H9 (cell line): ENCODE results near the gene MLLT6. TPM values are rescaled to one million over a fixed set of nuclear protein-coding genes. Genes with fewer than 3 reads are reported as not detected.

Experiments
- DNase-seq: peaks from one replicate; pipeline ENCODE4 v3.0.0-alpha.2; 2017
- H2AFZ ChIP-seq: one replicate; pipeline ENCODE4 v1.6.1; 2013; ENCODE audit warnings: mild to moderate bottlenecking, low read length, control low read depth, moderate library complexity
- H2AK5ac ChIP-seq: 2 replicates; pipeline ENCODE4 v1.6.1; 2013; ENCODE audit warnings: low read length, control low read depth, mixed read lengths; ENCODE audit not compliant: insufficient read length
- H2BK120ac ChIP-seq: one replicate; pipeline ENCODE4 v1.6.1; 2013; ENCODE audit warnings: low read depth, mild to moderate bottlenecking, low read length, control low read depth, inconsistent platforms; ENCODE audit not compliant: poor library complexity, severe bottlenecking
- H2BK12ac ChIP-seq: 2 replicates; pipeline ENCODE4 v1.6.1; 2013; ENCODE audit warnings: low read length, control low read depth, mixed read lengths, low read depth; ENCODE audit not compliant: insufficient read length
- H2BK15ac ChIP-seq: 2 replicates; pipeline ENCODE4 v1.6.1; 2013; ENCODE audit warnings: low read depth, low read length, control low read depth
- H2BK20ac ChIP-seq: one replicate; pipeline ENCODE4 v1.6.1; 2013; ENCODE audit warnings: low read depth, mild to moderate bottlenecking, low read length, control low read depth, inconsistent platforms; ENCODE audit not compliant: poor library complexity, severe bottlenecking
- H2BK5ac ChIP-seq: 2 replicates; pipeline ENCODE4 v1.6.1; 2013; ENCODE audit warnings: low read length, control low read depth, mixed read lengths; ENCODE audit not compliant: insufficient read length
- H3K14ac ChIP-seq: 2 replicates; pipeline ENCODE4 v1.6.1; 2013; ENCODE audit warnings: low read length, control low read depth; ENCODE audit not compliant: insufficient read depth
- H3K18ac ChIP-seq: 2 replicates; pipeline ENCODE4 v1.6.1; 2013; ENCODE audit warnings: low read depth, mild to moderate bottlenecking, mixed read lengths, low read length, control low read depth; ENCODE audit not compliant: insufficient read length
- H3K23ac ChIP-seq: 2 replicates; pipeline ENCODE4 v1.6.1; 2013; ENCODE audit warnings: low read length, control low read depth, mixed read lengths, low read depth; ENCODE audit not compliant: insufficient read length
- H3K23me2 ChIP-seq: 2 replicates; pipeline ENCODE4 v1.6.1; 2013; ENCODE audit warnings: low read depth, mild to moderate bottlenecking, mixed read lengths, low read length, control low read depth; ENCODE audit not compliant: insufficient read length, poor library complexity, severe bottlenecking
- H3K27ac ChIP-seq: 2 replicates; pipeline ENCODE4 v1.5.1; 2013; ENCODE audit warnings: low read length, control low read depth, mixed read lengths, low read depth; ENCODE audit not compliant: insufficient read length
- H3K27me3 ChIP-seq: 2 replicates; pipeline ENCODE4 v1.6.1; 2013; ENCODE audit warnings: low read length, control low read depth, inconsistent platforms; ENCODE audit not compliant: insufficient read depth
- H3K4ac ChIP-seq: 2 replicates; pipeline ENCODE4 v1.6.1; 2013; ENCODE audit warnings: low read depth, mild to moderate bottlenecking, control low read depth, inconsistent platforms, low read length, moderate library complexity
- H3K4me1 ChIP-seq: 2 replicates; pipeline ENCODE4 v1.6.1; 2013; ENCODE audit warnings: low read length, control low read depth, inconsistent platforms; ENCODE audit not compliant: insufficient read depth
- H3K4me2 ChIP-seq: 2 replicates; pipeline ENCODE4 v1.6.1; 2013; ENCODE audit warnings: low read length, control low read depth, mixed read lengths; ENCODE audit not compliant: insufficient read length, insufficient read depth
- H3K56ac ChIP-seq: 2 replicates; pipeline ENCODE4 v1.6.1; 2013; ENCODE audit warnings: low read depth, mild to moderate bottlenecking, mixed read lengths, low read length, control low read depth; ENCODE audit not compliant: insufficient read length
- H3K79me1 ChIP-seq: 2 replicates; pipeline ENCODE4 v1.6.1; 2013; ENCODE audit warnings: low read depth, mild to moderate bottlenecking, moderate library complexity, low read length, control low read depth, inconsistent platforms; ENCODE audit not compliant: insufficient read depth, poor library complexity, severe bottlenecking
- H3K79me2 ChIP-seq: 2 replicates; pipeline ENCODE4 v1.6.1; 2013; ENCODE audit warnings: low read length, control low read depth, inconsistent platforms; ENCODE audit not compliant: insufficient read depth
- H3K9ac ChIP-seq: 2 replicates; pipeline ENCODE4 v1.6.1; 2013; ENCODE audit warnings: low read length, control low read depth, mixed read lengths; ENCODE audit not compliant: insufficient read length; ENCODE audit errors: extremely low read depth
- H3K9me3 ChIP-seq: one replicate; pipeline ENCODE4 v1.6.1; 2013; ENCODE audit warnings: low read depth, low read length, inconsistent platforms; ENCODE audit not compliant: control insufficient read depth
- H3T11ph ChIP-seq: one replicate; pipeline ENCODE4 v1.6.1; 2013; ENCODE audit warnings: mild to moderate bottlenecking, low read length, control low read depth, inconsistent platforms
- H4K20me1 ChIP-seq: one replicate; pipeline ENCODE4 v1.6.1; 2013; ENCODE audit not compliant: control insufficient read depth, insufficient read length, insufficient read depth
- H4K5ac ChIP-seq: 2 replicates; pipeline ENCODE4 v1.6.1; 2013; ENCODE audit warnings: low read depth, mild to moderate bottlenecking, mixed read lengths, low read length, control low read depth; ENCODE audit not compliant: insufficient read length
- H4K8ac ChIP-seq: replicated peaks from 2 replicates; pipeline ENCODE4 v1.6.1; 2013; ENCODE audit warnings: low read length, control low read depth, mixed read lengths, low read depth; ENCODE audit not compliant: insufficient read length
- H4K91ac ChIP-seq: 2 replicates; pipeline ENCODE4 v1.6.1; 2013; ENCODE audit warnings: low read depth, mild to moderate bottlenecking, moderate library complexity, mixed read lengths, low read length, control low read depth; ENCODE audit not compliant: insufficient read length
- H3K27ac Mint-ChIP-seq, 3 experiments: 2 replicates in 2 of 3; 3 replicates in 1 of 3; pipeline ENCODE4 v1.8.0; 2020 to 2021; ENCODE audit warnings: mixed read lengths in 3 of 3, mild to moderate bottlenecking in 1 of 3, moderate library complexity in 1 of 3
- H3K27me3 Mint-ChIP-seq: 2 replicates; pipeline ENCODE4 v1.8.0; 2021; ENCODE audit warnings: low read depth, mild to moderate bottlenecking, moderate library complexity, mixed read lengths
- H3K36me3 Mint-ChIP-seq, 3 experiments: 2 replicates in 2 of 3; 3 replicates in 1 of 3; pipeline ENCODE4 v1.8.0; 2020 to 2021; ENCODE audit warnings: low read depth in 3 of 3, mixed read lengths in 3 of 3; ENCODE audit not compliant: insufficient read depth in 1 of 3
- H3K4me1 Mint-ChIP-seq, 2 experiments: 2 replicates each; pipeline ENCODE4 v1.8.0; 2020; ENCODE audit warnings: mixed read lengths in 2 of 2
- H3K4me3 Mint-ChIP-seq, 2 experiments: 2 replicates in 1 of 2; 3 replicates in 1 of 2; pipeline ENCODE4 v1.8.0; 2020 to 2021; ENCODE audit warnings: mild to moderate bottlenecking in 2 of 2, mixed read lengths in 2 of 2, moderate library complexity in 1 of 2
- H3K9me3 Mint-ChIP-seq, 2 experiments: 2 replicates in 1 of 2; 3 replicates in 1 of 2; pipeline ENCODE4 v1.8.0; 2020; ENCODE audit warnings: mild to moderate bottlenecking in 2 of 2, mixed read lengths in 2 of 2, moderate library complexity in 1 of 2
- WGBS: extraction: QIAGEN DNeasy Blood & Tissue Kit; methylation state at CpG from one replicate; pipeline ENCODE4 v1.1.7; 2013; ENCODE audit warnings: missing lambda C conversion rate, low lambda C conversion rate, mixed read lengths; ENCODE audit not compliant: insufficient read length; ENCODE audit errors: extremely low coverage; 5-methylcytosine and 5-hydroxymethylcytosine counted together
- total RNA-seq: library from RNA; stranded (reverse); gene quantifications from 2 replicates; pipeline ENCODE4 v1.2.1, GENCODE V29; 2021
- TF ChIP-seq, protein P1 (sequence below): fragments of 200-600 bp; sonication (generic); conservative IDR thresholded peaks from 3 replicates; pipeline ENCODE4 v1.8.0; 2021; ENCODE audit warnings: antibody characterized with exemption, mild to moderate bottlenecking

The MLLT6 gene
- total RNA-seq, 1 experiment from 2014 or later: 26.4 TPM

DNA sequence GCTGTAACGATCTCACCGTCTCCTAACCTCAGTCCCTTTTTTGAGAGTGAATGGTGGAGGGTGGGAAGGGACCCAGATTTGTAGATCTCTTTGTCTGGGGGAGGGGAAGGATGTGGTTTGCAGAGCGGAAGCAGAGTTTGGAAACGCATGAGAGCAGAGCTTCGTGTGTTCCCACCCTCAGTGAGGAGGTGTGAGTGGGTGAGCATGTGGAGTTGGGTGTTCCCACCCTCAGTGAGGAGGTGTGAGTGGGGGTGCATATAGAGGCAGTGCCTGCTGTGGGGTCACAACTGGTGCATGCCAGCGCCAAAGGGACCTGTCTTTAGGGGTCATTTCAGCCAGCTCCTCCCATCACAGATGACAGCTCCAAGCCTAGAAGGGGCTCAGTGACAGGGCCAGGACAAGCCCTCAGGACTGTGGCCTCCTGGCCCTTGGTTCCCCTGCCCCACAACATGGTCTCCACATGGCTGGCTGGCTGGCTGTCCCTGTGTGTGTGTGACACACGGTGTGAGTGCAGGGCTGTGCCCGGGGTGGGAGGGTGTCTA, 23.3 kb downstream of the MLLT6 start:
- H3K18ac ChIP-seq: no peak overlapping the region
- no peak overlapping the region for H4K5ac ChIP-seq
- H3K23me2 ChIP-seq: peaks cover 5% of the 10 kb centered on the region
- Mint-ChIP-seq H3K4me1 (peaks cover 16 to 30% of the 10 kb centered on the region in 2 experiments), H3K27me3 (peaks cover 34% of the 10 kb centered on the region), H3K4me3 (no peak overlapping the region), H3K36me3 (peaks cover 0 to 11% (median 9%) of the 10 kb centered on the region in 3 experiments; a peak in 4 of 7 replicates), H3K27ac (no peak overlapping the region), H3K9me3 (no peaks in the 10 kb centered on the region)
- no peak overlapping the region for H3T11ph ChIP-seq
- no peak overlapping the region for H4K91ac ChIP-seq
- no peak overlapping the region for H3K14ac ChIP-seq
- no peak overlapping the region for H2AK5ac ChIP-seq
- H3K56ac ChIP-seq: no peak overlapping the region
- H3K23ac ChIP-seq: no peak overlapping the region
- H4K8ac ChIP-seq: no peak overlapping the region
- H3K9ac ChIP-seq: no peak overlapping the region
- no peak overlapping the region for H2AFZ ChIP-seq
- H2BK12ac ChIP-seq: no peak overlapping the region
- no peak overlapping the region for H3K4me2 ChIP-seq
- H3K79me2 ChIP-seq: no peaks in the 10 kb centered on the region
- no peaks in the 10 kb centered on the region for H3K9me3 ChIP-seq
- no peak overlapping the region for H3K4ac ChIP-seq
- H2BK120ac ChIP-seq: no peak overlapping the region
- WGBS: no CpG with 5 or more reads among the region's 8 CpGs
- no peak overlapping the region for H3K27ac ChIP-seq
- no peak overlapping the region for H2BK5ac ChIP-seq
- DNase-seq: no peak
- no peak overlapping the region for H2BK15ac ChIP-seq
- peaks cover 5% of the 10 kb centered on the region; the same call in 1 of the 2 replicates for H3K27me3 ChIP-seq
- no peak overlapping the region for H2BK20ac ChIP-seq
- H3K79me1 ChIP-seq: no peaks in the 10 kb centered on the region
- H3K4me1 ChIP-seq: peaks cover 2% of the 10 kb centered on the region; the same call in 1 of the 2 replicates
- H4K20me1 ChIP-seq: no peaks in the 10 kb centered on the region
- TF ChIP-seq, protein P1, sequence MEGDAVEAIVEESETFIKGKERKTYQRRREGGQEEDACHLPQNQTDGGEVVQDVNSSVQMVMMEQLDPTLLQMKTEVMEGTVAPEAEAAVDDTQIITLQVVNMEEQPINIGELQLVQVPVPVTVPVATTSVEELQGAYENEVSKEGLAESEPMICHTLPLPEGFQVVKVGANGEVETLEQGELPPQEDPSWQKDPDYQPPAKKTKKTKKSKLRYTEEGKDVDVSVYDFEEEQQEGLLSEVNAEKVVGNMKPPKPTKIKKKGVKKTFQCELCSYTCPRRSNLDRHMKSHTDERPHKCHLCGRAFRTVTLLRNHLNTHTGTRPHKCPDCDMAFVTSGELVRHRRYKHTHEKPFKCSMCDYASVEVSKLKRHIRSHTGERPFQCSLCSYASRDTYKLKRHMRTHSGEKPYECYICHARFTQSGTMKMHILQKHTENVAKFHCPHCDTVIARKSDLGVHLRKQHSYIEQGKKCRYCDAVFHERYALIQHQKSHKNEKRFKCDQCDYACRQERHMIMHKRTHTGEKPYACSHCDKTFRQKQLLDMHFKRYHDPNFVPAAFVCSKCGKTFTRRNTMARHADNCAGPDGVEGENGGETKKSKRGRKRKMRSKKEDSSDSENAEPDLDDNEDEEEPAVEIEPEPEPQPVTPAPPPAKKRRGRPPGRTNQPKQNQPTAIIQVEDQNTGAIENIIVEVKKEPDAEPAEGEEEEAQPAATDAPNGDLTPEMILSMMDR: no peak
